Gastroesophageal sphincter (tissue), 4 donors: Measurements from ENCODE around the gene ZDHHC4. TPM values are rescaled to one million over a fixed set of nuclear protein-coding genes. Genes with fewer than 3 reads are reported as not detected.

Experiments
- ATAC-seq: fragments of 150-250 bp; one replicate; pipeline ENCODE4 v1.9.1; 2016; ENCODE audit warnings: mild to moderate bottlenecking, moderate library complexity
- H3K27ac ChIP-seq, 4 donors: fragments of 200-600 bp; sonication (generic) in 3 of 4; 1 replicate in 3 of 4; 2 replicates in 1 of 4; pipeline ENCODE4 v1.5.1; 2016 to 2019
- H3K27me3 ChIP-seq: fragments of 200-600 bp; sonication (generic); one replicate; pipeline ENCODE4 v1.5.1; 2019
- H3K36me3 ChIP-seq, 2 donors: fragments of 200-600 bp; sonication (generic); one replicate each; pipeline ENCODE4 v1.5.1; 2019; ENCODE audit warnings: control low read depth in 1 of 2
- H3K4me1 ChIP-seq, 3 donors: fragments of 200-600 bp; sonication (generic); 1 replicate in 2 of 3; 2 replicates in 1 of 3; pipeline ENCODE4 v1.5.1; 2016 to 2019; ENCODE audit warnings: control low read depth in 2 of 3
- H3K4me3 ChIP-seq, 2 donors: fragments of 200-600 bp; sonication (generic); one replicate each; pipeline ENCODE4 v1.5.1; 2019; ENCODE audit warnings: mild to moderate bottlenecking in 1 of 2, moderate library complexity in 1 of 2
- H3K9me3 ChIP-seq, 3 donors: fragments of 200-600 bp; sonication (generic); one replicate each; pipeline ENCODE4 v1.5.1; 2017 to 2019; ENCODE audit warnings: control low read depth in 2 of 3
- CTCF ChIP-seq, 4 experiments: fragments of 200-600 bp in 2 of 4; fragments of 450-650 bp in 2 of 4; sonication (generic) in 1 of 4; IDR thresholded peaks; one replicate each; pipeline ENCODE4 v1.5.1; 2017 to 2019; ENCODE audit warnings: antibody characterized with exemption in 4 of 4, mild to moderate bottlenecking in 2 of 4, moderate library complexity in 2 of 4
- EP300 ChIP-seq: sonication (generic); formaldehyde crosslinking; IDR thresholded peaks from one replicate; pipeline ENCODE4 v1.6.1; 2017; ENCODE audit warnings: antibody characterized with exemption, mild to moderate bottlenecking
- POLR2A ChIP-seq, 2 donors: fragments of 450-650 bp; IDR thresholded peaks; one replicate each; pipeline ENCODE4 v1.6.1; 2017; ENCODE audit warnings: antibody characterized with exemption in 2 of 2, mild to moderate bottlenecking in 2 of 2, moderate library complexity in 1 of 2
- POLR2AphosphoS5 ChIP-seq: sonication (generic); formaldehyde crosslinking; IDR thresholded peaks from one replicate; pipeline ENCODE4 v1.6.1; 2017; ENCODE audit warnings: antibody characterized with exemption
- whole genome bisulfite sequencing, 2 donors: methylation state at CpG; one replicate each; pipeline ENCODE4 v1.1.5; 2018; ENCODE audit warnings: low coverage in 1 of 2; 5-methylcytosine and 5-hydroxymethylcytosine counted together
- total RNA-seq, 4 donors: library from RNA; depleted of rRNA; stranded (reverse); fragments of >200 nt; gene quantifications; one replicate each; pipeline ENCODE4 v1.1.0, GENCODE V29; 2016

The ZDHHC4 gene
- total RNA-seq, 4 donors from 2014 or later, result 54.6 to 63.8 (median 58.8) TPM

DNA sequence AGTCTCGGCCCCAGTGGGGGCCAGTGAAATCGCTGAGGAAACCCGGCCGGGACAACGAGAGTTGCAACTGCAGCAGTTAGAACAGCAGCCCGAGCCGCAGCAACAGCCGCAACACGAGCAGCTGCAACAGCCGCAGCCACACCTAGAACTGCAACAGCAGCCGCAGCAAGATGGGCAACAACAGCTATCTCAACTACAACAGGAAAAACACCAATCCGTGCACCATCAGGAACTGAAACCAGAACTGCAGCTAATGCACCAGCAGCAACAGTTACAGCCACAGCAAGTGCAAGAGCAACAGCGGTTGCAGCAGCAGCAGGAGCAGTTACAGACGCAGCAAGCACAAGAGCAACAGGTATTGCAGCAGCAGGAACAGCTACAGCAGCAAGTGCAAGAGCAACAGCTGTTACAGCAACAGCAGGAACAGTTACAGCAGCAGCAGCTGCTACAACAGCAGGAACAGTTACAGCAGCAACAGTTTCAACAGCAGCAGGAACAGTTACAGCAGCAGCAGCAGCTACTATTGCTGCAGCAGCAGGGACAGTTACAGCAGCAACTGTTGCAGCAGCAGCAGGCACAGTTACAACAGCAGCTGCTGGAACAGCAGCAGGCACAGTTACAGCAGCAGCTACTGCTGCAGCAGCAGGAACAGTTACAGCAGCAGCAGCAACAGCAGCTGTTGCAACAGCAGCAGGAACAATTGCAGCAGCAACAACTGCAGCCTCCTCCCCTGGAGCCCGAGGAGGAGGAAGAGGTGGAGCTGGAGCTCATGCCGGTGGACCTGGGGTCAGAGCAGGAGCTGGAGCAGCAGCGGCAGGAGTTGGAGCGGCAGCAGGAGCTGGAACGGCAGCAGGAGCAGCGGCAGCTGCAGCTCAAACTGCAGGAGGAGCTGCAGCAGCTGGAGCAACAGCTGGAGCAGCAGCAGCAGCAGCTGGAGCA lies 44.2 kb downstream of the ZDHHC4 start:
- H3K27ac ChIP-seq, result no peak overlapping the region
- no peak overlapping the region for H3K4me3 ChIP-seq
- H3K36me3 ChIP-seq, result peaks cover 0 to 69% of the 10 kb centered on the region in 2 donors
- TF ChIP-seq POLR2AphosphoS5 (no peak), CTCF (IDR thresholded peaks at IDR 0.05) (no peak), EP300 (no peak), POLR2A (IDR thresholded peaks at IDR 0.05) (no peak)
- peaks cover 0 to 9% (median under 1%) of the 10 kb centered on the region in 3 donors for H3K4me1 ChIP-seq
- 51 to 80% methylated on average over 5 to 7 of the region's 20 CpGs for WGBS, 2 donors
- no peaks in the 10 kb centered on the region for H3K9me3 ChIP-seq
- no peak for ATAC-seq
- H3K27me3 ChIP-seq, result no peaks in the 10 kb centered on the region

GRCh38 chr7:6622134-6622710 lies 45.0 kb downstream of the ZDHHC4 start:
- no peak for ATAC-seq
- peaks cover 0 to under 1% (median 0%) of the 10 kb centered on the region in 3 donors for H3K4me1 ChIP-seq
- WGBS, 2 donors, result no CpG with 5 or more reads among the region's 67 CpGs
- H3K9me3 ChIP-seq, result no peaks in the 10 kb centered on the region
- TF ChIP-seq CTCF (IDR thresholded peaks at IDR 0.05), result no peak
- TF ChIP-seq EP300, result no peak
- no peak for TF ChIP-seq POLR2AphosphoS5
- no peak for TF ChIP-seq POLR2A (IDR thresholded peaks at IDR 0.05)
- H3K27me3 ChIP-seq, result no peaks in the 10 kb centered on the region
- H3K36me3 ChIP-seq, result peaks cover 0 to 67% of the 10 kb centered on the region in 2 donors
- H3K27ac ChIP-seq, result no peak overlapping the region
- no peak overlapping the region for H3K4me3 ChIP-seq

- Histone ChIP-seq H3K27ac (no peak overlapping the region), H3K4me1 (no peaks in the 10 kb centered on the region), H3K9me3 (no peaks in the 10 kb centered on the region), H3K27me3 (no peaks in the 10 kb centered on the region), H3K4me3 (no peak overlapping the region), H3K36me3 (peaks cover 0 to 55% of the 10 kb centered on the region in 2 donors)
- TF ChIP-seq EP300 (no peak), CTCF (IDR thresholded peaks at IDR 0.05) (no peak), POLR2A (IDR thresholded peaks at IDR 0.05) (no peak), POLR2AphosphoS5 (no peak)
- no peak for ATAC-seq
- WGBS, 2 donors, result 70 to 80% methylated on average over 2 of the region's 15 CpGs
These were observed 46.5 kb downstream of the ZDHHC4 start for GRCh38 chr7:6623589-6624245.

DNA sequence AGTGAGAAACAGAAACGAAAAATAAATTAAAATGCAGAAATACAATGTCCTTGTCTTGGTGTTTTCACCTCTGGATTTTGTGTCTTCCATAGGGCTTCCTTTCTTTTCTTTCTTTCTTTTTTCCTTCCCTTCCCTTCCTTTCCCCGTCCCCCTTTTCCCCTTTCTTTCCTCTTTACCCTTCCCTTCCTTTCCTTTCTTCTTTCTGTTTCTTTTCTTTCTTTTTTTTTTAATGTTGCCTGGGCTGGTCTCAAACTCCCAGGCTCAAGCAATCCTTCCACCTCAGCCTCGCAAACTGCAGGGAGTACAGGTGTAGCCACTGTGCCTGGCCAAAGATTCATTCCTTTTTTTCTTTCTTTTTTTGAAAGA lies 47.0 kb downstream of the ZDHHC4 start:
- Histone ChIP-seq H3K27me3 (no peaks in the 10 kb centered on the region), H3K9me3 (no peaks in the 10 kb centered on the region), H3K27ac (no peak overlapping the region), H3K4me1 (no peaks in the 10 kb centered on the region), H3K4me3 (no peak overlapping the region), H3K36me3 (peaks cover 0 to 55% of the 10 kb centered on the region in 2 donors)
- ATAC-seq, result no peak
- TF ChIP-seq CTCF (IDR thresholded peaks at IDR 0.05), result no peak
- 72 to 87% methylated on average over 2 to 3 of the region's 3 CpGs for WGBS, 2 donors
